IPS-20b (cell line): ENCODE results near the gene ASTN2.

Source experiments
- H3K27ac ChIP-seq: one replicate; pipeline ENCODE4 v1.5.1; 2013; ENCODE audit warnings: low read length
- H3K27me3 ChIP-seq: 2 replicates; pipeline ENCODE4 v1.6.1; 2013; ENCODE audit warnings: mild to moderate bottlenecking, low read length, inconsistent platforms; ENCODE audit not compliant: insufficient read depth
- H3K36me3 ChIP-seq: 2 replicates; pipeline ENCODE4 v1.6.1; 2013; ENCODE audit warnings: low read depth, mild to moderate bottlenecking, inconsistent platforms, low read length, moderate library complexity; ENCODE audit not compliant: insufficient read depth
- H3K4me1 ChIP-seq: 2 replicates; pipeline ENCODE4 v1.6.1; 2013; ENCODE audit warnings: mild to moderate bottlenecking, control low read depth, inconsistent platforms, low read length, moderate library complexity; ENCODE audit not compliant: insufficient read depth
- H3K4me3 ChIP-seq: 2 replicates; pipeline ENCODE4 v1.5.1; 2013; ENCODE audit warnings: mild to moderate bottlenecking, low read length, inconsistent platforms
- H3K9ac ChIP-seq: 2 replicates; pipeline ENCODE4 v1.6.1; 2013; ENCODE audit warnings: low read depth, mild to moderate bottlenecking, inconsistent platforms, low read length, moderate library complexity
- H3K9me3 ChIP-seq: 2 replicates; pipeline ENCODE4 v1.6.1; 2013; ENCODE audit warnings: mild to moderate bottlenecking, low read depth, low read length, inconsistent platforms; ENCODE audit not compliant: insufficient read depth

ASTN2 gene

DNA sequence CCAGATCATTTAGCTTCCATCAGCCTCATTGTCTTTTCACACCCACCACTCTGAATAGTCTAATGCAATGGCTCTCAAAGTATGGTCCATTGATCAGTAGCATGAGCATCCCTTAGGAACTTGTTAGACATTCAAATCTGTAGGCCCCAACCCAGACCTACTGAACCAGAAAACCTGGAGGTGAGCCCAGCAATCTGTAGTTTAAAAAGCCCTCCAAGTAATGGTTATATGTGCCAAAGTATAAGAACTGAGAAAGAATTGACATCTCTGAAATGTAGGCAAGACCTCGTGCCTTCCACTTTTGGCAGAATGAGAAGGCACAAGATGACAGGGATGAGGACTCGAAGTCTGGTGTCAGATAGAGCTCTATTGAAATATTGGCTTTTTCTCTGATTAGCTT, 460.1 kb downstream of the ASTN2 start:
- H3K27me3 ChIP-seq, result no peaks in the 10 kb centered on the region
- no peak overlapping the region for H3K4me3 ChIP-seq
- no peak overlapping the region for H3K9ac ChIP-seq
- H3K9me3 ChIP-seq, result no peaks in the 10 kb centered on the region
- no peak overlapping the region for H3K27ac ChIP-seq
- H3K4me1 ChIP-seq, result no peaks in the 10 kb centered on the region
- H3K36me3 ChIP-seq, result no peaks in the 10 kb centered on the region

DNA sequence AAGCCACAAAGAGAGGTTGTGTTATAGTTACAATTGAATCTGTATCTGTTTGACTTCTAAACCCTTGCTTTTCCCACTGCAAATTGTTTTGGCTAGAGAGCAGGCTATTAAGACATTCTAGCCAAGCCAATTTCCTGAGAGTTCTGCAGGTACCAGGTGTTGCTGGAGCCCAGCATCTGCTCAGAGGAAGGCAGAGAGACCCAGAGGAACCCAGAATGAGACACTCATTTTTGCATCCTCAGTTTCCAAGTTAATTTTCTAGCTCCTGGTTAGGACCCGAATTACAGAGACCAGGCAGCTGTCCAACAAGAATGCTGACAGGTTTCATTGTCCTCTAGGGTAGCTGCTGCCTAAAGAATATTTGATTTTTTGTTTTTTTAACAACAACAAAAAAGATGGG, 461.6 kb downstream of the ASTN2 start:
- Histone ChIP-seq H3K36me3 (no peaks in the 10 kb centered on the region), H3K27ac (no peak overlapping the region), H3K9me3 (no peaks in the 10 kb centered on the region), H3K4me3 (no peak overlapping the region), H3K27me3 (no peaks in the 10 kb centered on the region), H3K9ac (no peak overlapping the region), H3K4me1 (no peaks in the 10 kb centered on the region)

DNA sequence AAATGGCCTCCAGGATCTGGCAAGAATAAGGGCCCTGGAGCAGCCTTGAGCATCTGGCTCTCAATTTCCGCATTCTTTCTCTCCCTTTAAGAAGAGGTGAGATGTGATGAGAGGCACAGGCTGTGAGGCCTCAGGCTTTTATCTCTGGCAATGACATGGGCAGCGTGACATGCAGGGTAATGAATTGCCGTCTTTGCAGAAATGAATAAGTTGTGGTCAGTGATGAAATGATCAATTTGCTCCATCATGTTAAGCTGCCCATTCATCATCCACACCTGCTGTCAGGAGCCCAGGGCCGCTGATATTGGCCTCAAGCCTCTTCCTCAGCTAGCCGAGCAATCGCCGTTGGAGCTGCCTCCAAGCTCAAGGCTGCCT, 462.4 kb downstream of the ASTN2 start:
- Histone ChIP-seq H3K9me3 (no peaks in the 10 kb centered on the region), H3K27me3 (no peaks in the 10 kb centered on the region), H3K4me3 (no peak overlapping the region), H3K4me1 (peaks cover 5% of the 10 kb centered on the region), H3K27ac (no peak overlapping the region), H3K36me3 (no peaks in the 10 kb centered on the region), H3K9ac (no peak overlapping the region)

DNA sequence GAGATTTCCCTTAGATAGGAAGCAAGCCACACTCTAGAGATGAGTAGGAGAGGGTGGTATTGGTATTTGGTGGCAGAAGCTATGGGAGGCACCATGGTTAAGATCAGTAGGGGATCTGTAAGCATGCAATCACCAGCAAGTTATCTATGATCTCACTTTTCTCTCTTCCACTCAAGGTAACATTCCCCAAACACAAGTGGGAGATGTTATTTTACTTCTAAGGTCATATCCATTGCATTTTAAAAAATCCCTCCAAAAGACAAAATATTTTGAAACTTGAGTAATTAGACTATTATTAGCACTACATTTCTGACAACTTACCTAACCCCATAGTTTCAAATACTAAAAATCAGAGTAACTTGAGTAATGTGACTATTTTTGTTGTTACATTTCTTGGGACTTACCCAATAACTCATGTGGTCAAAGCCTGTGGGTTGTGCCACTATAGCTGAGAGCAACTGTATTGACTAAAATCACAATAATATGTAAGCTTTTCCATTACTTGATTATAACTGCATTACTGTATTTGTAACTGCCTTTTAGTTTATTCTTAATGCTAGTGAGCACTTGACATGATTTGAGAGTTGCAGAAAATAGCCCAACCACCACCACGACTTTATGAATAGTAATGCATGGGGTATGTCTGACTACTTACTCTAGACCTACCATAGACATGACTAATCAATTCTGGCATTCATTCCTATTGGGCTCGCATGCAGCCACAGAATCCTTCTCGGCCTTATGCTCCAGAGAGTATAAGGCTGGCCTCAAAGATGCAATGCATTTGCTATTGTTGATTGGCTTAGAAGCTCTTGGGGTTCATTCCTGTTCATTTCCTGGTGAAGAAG, 463.0 kb downstream of the ASTN2 start:
- H3K27ac ChIP-seq, result no peak overlapping the region
- H3K9ac ChIP-seq, result no peak overlapping the region
- peaks cover 11% of the 10 kb centered on the region for H3K4me1 ChIP-seq
- H3K4me3 ChIP-seq, result no peak overlapping the region
- no peaks in the 10 kb centered on the region for H3K9me3 ChIP-seq
- no peaks in the 10 kb centered on the region for H3K36me3 ChIP-seq
- no peaks in the 10 kb centered on the region for H3K27me3 ChIP-seq

DNA sequence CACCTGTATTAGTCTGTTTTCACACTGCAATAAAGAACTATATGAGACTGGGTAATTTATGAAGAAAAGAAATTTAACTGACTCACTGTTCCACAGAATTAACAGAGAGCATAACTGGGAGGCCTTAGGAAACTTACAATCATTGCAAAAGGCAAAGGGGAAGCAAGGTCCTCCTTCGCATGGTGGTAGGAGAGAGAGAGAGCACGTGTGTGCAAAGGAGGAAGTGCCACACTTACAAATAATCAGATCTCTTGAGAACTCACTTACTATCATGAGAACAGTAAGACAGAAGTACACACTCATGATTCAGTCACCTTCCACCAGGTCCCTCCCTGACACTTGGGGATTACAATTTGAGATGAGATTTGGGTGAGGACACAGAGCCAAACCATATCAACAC, 469.0 kb downstream of the ASTN2 start:
- Histone ChIP-seq H3K27me3 (no peaks in the 10 kb centered on the region), H3K9ac (no peak overlapping the region), H3K4me1 (peaks cover 22% of the 10 kb centered on the region), H3K4me3 (no peak overlapping the region), H3K27ac (no peak overlapping the region), H3K36me3 (no peaks in the 10 kb centered on the region), H3K9me3 (no peaks in the 10 kb centered on the region)

DNA sequence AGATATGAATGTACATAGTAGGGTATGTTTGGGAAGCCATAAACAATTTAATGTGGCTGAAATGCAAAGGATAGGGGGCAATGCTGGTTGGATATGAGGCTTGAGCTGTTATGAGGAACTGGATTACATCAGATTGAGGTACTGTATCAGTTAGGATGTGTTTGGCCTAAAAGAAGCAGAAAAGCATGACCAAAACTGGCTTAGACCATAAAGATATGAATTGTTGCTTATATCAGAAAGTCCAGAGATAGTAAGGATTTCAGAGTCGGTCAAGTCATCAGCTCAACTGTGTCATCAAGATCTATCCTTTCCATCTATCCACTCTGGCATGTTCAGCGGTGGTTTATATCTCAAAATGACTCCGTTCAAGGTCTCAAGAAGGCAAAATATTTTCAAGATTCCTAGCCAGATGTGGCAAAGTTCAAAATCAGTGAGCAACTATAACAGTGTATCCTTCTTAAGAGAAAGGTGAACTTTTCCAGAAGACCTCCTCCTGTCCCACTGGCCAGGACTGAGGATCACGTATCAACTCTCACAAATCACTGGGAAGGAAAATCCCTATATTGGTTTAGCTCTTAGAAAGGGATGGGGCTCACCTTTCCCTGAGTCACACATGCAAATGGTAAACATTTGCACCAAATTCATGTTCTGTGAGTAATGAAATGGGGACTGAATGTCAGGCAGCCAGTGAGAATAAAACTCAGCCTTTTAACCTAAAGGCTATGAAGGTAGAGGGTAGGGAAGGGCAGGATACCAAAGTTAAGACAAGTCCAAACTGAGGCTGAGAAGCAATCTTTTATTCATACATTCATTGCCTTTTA, 469.9 kb downstream of the ASTN2 start:
- no peak overlapping the region for H3K27ac ChIP-seq
- H3K9ac ChIP-seq, result no peak overlapping the region
- no peaks in the 10 kb centered on the region for H3K27me3 ChIP-seq
- H3K4me1 ChIP-seq, result peaks cover 22% of the 10 kb centered on the region
- no peaks in the 10 kb centered on the region for H3K9me3 ChIP-seq
- no peak overlapping the region for H3K4me3 ChIP-seq
- no peaks in the 10 kb centered on the region for H3K36me3 ChIP-seq

DNA sequence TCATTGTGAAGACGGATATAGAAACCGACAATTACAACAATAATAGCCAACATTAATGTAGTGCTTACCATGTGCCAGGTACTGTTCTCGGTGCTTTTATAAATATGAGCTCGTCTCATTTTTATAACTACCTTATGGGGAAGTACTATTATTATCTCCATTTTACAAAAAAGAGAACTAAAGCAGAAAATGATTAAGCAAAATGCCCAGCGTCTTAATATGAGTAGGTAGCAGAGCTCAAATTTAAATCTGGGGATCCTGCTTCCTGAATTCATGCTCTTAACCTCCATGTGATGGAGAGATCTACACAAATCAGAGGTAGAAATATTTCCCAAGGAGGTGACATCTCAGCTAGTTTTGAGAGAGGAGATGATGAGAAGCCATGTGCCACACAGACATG, 470.9 kb downstream of the ASTN2 start:
- Histone ChIP-seq H3K9me3 (no peaks in the 10 kb centered on the region), H3K4me3 (no peak overlapping the region), H3K27ac (no peak overlapping the region), H3K4me1 (peaks cover 22% of the 10 kb centered on the region), H3K27me3 (no peaks in the 10 kb centered on the region), H3K36me3 (no peaks in the 10 kb centered on the region), H3K9ac (no peak overlapping the region)

DNA sequence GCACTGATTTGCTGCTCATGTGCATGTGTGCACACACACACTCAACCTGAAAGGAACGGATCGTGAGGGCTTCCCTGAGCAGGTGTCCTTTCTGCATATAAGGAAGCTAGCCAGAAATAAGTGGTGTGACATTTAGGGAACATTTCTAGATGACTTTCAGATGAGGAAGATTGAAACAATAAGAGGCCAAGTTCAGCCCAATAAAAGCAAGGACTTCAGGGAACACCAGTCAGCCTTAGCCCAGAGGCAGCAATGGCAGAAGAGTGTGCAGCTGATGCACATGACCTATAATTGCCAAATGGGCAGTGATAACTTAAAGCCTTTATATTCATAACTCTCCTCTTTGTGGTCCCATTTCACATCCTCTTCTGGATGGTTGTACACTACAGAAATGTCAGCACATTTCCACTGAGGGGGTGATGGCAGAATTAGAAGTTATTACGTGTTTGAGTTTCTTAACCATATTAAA, 472.2 kb downstream of the ASTN2 start:
- Histone ChIP-seq H3K9ac (no peak overlapping the region), H3K36me3 (no peaks in the 10 kb centered on the region), H3K9me3 (no peaks in the 10 kb centered on the region), H3K27me3 (no peaks in the 10 kb centered on the region), H3K27ac (no peak overlapping the region), H3K4me1 (peaks cover 19% of the 10 kb centered on the region), H3K4me3 (no peak overlapping the region)

DNA sequence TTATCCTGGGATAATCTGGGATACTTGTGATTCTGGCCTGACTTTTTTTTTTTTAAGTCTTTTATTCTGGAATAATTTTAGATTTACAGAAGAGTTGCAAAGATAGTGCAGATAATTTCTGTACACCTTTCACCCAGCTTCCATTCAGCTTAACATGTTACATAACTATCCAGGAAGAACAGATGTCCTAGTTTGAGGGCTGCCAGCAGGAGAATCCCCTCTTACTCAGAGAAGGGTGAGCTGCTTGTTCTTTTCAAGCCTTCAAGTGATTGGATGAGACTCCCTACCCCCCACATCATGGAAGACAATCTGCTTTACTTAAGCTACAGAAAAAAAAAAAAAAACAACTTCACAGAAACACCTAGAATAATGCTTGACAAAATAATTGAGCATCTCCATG, 473.6 kb downstream of the ASTN2 start:
- H3K9ac ChIP-seq, result no peak overlapping the region

DNA sequence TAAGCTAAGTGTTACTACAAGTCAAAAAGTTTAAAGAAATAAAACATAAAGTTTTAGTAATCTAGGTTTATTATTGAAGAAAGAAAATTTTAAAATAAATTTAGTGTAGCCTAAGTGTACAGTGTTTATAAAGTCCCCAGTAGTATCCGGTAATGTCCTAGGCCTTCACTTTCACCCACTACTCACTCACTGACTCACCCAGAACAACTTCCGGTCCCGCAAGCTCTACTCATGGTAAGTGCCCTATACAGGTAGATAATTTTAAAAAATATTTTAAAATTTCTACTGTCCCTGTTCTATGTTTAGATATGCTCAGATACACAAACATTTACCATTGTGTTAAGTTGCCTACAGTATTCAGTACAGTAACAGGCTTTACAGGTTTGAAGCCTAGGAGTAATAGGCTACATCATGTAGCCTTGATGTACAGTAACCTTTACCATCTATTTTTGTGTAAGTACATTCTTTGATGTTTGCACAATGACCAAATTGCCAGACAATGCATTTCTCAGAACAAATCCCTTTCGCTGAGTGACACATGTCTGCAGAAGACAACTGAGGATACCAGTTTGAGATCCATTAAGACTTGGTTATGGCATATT, 474.1 kb downstream of the ASTN2 start:
- H3K4me3 ChIP-seq, result no peak overlapping the region
- H3K4me1 ChIP-seq, result peaks cover 5% of the 10 kb centered on the region; the same call in 1 of the 2 replicates
- H3K9ac ChIP-seq, result no peak overlapping the region
- H3K9me3 ChIP-seq, result no peaks in the 10 kb centered on the region
- H3K36me3 ChIP-seq, result no peaks in the 10 kb centered on the region
- no peaks in the 10 kb centered on the region for H3K27me3 ChIP-seq
- H3K27ac ChIP-seq, result no peak overlapping the region

More for the DNA sequence above, 473.6 kb downstream of the ASTN2 start:
- no peaks in the 10 kb centered on the region for H3K36me3 ChIP-seq
- H3K27me3 ChIP-seq, result no peaks in the 10 kb centered on the region
- H3K4me1 ChIP-seq, result peaks cover 8% of the 10 kb centered on the region; the same call in 1 of the 2 replicates
- no peaks in the 10 kb centered on the region for H3K9me3 ChIP-seq
- H3K27ac ChIP-seq, result no peak overlapping the region
- no peak overlapping the region for H3K4me3 ChIP-seq

DNA sequence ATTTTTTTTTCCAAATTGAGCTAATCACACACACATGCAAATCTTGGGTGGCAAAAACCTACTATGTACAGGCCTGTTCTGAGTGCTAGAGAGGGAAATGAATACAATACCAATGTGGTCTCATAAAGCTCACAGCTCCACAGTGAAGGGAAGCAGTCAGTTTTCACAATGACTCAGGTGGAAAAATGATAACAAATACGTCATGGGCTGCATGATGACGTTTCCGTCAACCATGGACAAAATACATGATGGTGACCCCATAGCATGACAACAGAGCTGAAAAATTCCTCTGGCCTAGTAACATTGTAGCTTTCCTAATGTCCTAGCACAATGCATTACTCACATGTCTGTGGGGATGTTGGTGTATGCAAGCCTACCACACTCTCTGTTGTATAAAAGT, 475.2 kb downstream of the ASTN2 start:
- H3K27ac ChIP-seq, result no peak overlapping the region
- no peak overlapping the region for H3K9ac ChIP-seq
- no peaks in the 10 kb centered on the region for H3K27me3 ChIP-seq
- no peak overlapping the region for H3K4me3 ChIP-seq
- no peaks in the 10 kb centered on the region for H3K9me3 ChIP-seq
- no peaks in the 10 kb centered on the region for H3K4me1 ChIP-seq
- no peaks in the 10 kb centered on the region for H3K36me3 ChIP-seq
